Measurements from ENCODE around the gene MAB21L2. TPM values are rescaled to one million over a fixed set of nuclear protein-coding genes. Genes with fewer than 3 reads are reported as not detected.

MAB21L2 gene
- total RNA-seq, 1 donor from 2014 or later: 1.9 TPM

- Histone ChIP-seq H3K79me2 (ENCODE audit: insufficient read depth, low read length) (no peaks in the 10 kb centered on the region), H2AFZ (ENCODE audit: low read depth, low read length) (no peak overlapping the region), H3K9me3 (ENCODE audit: insufficient read depth, low read depth, low read length) (no peaks in the 10 kb centered on the region), H3K27me3 (ENCODE audit: insufficient read depth, low read length) (no peaks in the 10 kb centered on the region), H3K27ac (ENCODE audit: low read depth, low read length) (no peak overlapping the region), H3K4me2 (ENCODE audit: low read length) (no peak overlapping the region), H3K9ac (ENCODE audit: low read length) (no peak overlapping the region), H3K36me3 (ENCODE audit: insufficient read depth, low read length) (no peaks in the 10 kb centered on the region), H3K4me1 (ENCODE audit: insufficient read depth, low read length) (no peaks in the 10 kb centered on the region), H4K20me1 (ENCODE audit: insufficient read depth, low read length) (no peaks in the 10 kb centered on the region), H3K4me3 (ENCODE audit: insufficient read depth, low read depth, low read length) (no peak overlapping the region)
- peaks cover 2% of the 10 kb centered on the region for H3K9me3 Mint-ChIP-seq (ENCODE audit: unreplicated experiment)
- no peaks in the 10 kb centered on the region for H3K4me1 Mint-ChIP-seq (ENCODE audit: low read depth, unreplicated experiment)
- no peak for FAIRE-seq
- TF ChIP-seq CTCF (IDR thresholded peaks at IDR 0.05; ENCODE audit: insufficient read depth, low read depth, low read length): no peak
- no peak for TF ChIP-seq EZH2 (IDR thresholded peaks at IDR 0.05; ENCODE audit: insufficient read depth, low read length)
- H3K27me3 Mint-ChIP-seq (ENCODE audit: low read depth, unreplicated experiment): no peaks in the 10 kb centered on the region
- H3K36me3 Mint-ChIP-seq (ENCODE audit: low read depth, unreplicated experiment): no peaks in the 10 kb centered on the region
- no peak overlapping the region for H3K27ac Mint-ChIP-seq (ENCODE audit: unreplicated experiment)
- H3K4me3 Mint-ChIP-seq (ENCODE audit: unreplicated experiment): no peak overlapping the region
- DNase-seq (ENCODE audit: low read depth): no peak
Observed at GRCh38 chr4:150624055-150624454, 42.1 kb downstream of the MAB21L2 start.

GRCh38 chr4:150625033-150625432 is 43.1 kb downstream of the MAB21L2 start:
- TF ChIP-seq CTCF (IDR thresholded peaks at IDR 0.05; ENCODE audit: insufficient read depth, low read depth, low read length): no peak
- TF ChIP-seq EZH2 (IDR thresholded peaks at IDR 0.05; ENCODE audit: insufficient read depth, low read length): no peak
- FAIRE-seq: no peak

GRCh38 chr4:150628073-150628472 is 46.1 kb downstream of the MAB21L2 start:
- no peaks in the 10 kb centered on the region for H3K4me1 ChIP-seq (ENCODE audit: insufficient read depth, low read length)
- H3K9ac ChIP-seq (ENCODE audit: low read length): no peak overlapping the region
- no peaks in the 10 kb centered on the region for H3K9me3 Mint-ChIP-seq (ENCODE audit: unreplicated experiment)
- no peak overlapping the region for H3K27ac ChIP-seq (ENCODE audit: low read depth, low read length)
- no peaks in the 10 kb centered on the region for H3K36me3 ChIP-seq (ENCODE audit: insufficient read depth, low read length)
- no peak overlapping the region for H3K4me2 ChIP-seq (ENCODE audit: low read length)
- no peak for DNase-seq (ENCODE audit: low read depth)
- no peak overlapping the region for H2AFZ ChIP-seq (ENCODE audit: low read depth, low read length)
- no peaks in the 10 kb centered on the region for H4K20me1 ChIP-seq (ENCODE audit: insufficient read depth, low read length)
- no peaks in the 10 kb centered on the region for H3K4me1 Mint-ChIP-seq (ENCODE audit: low read depth, unreplicated experiment)
- TF ChIP-seq EZH2 (IDR thresholded peaks at IDR 0.05; ENCODE audit: insufficient read depth, low read length) (no peak), CTCF (IDR thresholded peaks at IDR 0.05; ENCODE audit: insufficient read depth, low read depth, low read length) (no peak)
- no peak for FAIRE-seq
- no peaks in the 10 kb centered on the region for H3K27me3 ChIP-seq (ENCODE audit: insufficient read depth, low read length)
- no peak overlapping the region for H3K27ac Mint-ChIP-seq (ENCODE audit: unreplicated experiment)
- H3K9me3 ChIP-seq (ENCODE audit: insufficient read depth, low read depth, low read length): no peaks in the 10 kb centered on the region
- H3K79me2 ChIP-seq (ENCODE audit: insufficient read depth, low read length): no peaks in the 10 kb centered on the region
- no peaks in the 10 kb centered on the region for H3K27me3 Mint-ChIP-seq (ENCODE audit: low read depth, unreplicated experiment)
- H3K36me3 Mint-ChIP-seq (ENCODE audit: low read depth, unreplicated experiment): no peaks in the 10 kb centered on the region
- H3K4me3 ChIP-seq (ENCODE audit: insufficient read depth, low read depth, low read length): no peak overlapping the region
- no peak overlapping the region for H3K4me3 Mint-ChIP-seq (ENCODE audit: unreplicated experiment)

More at GRCh38 chr4:150625033-150625432, 43.1 kb downstream of the MAB21L2 start:
- Mint-ChIP-seq H3K4me3 (ENCODE audit: unreplicated experiment) (no peak overlapping the region), H3K36me3 (ENCODE audit: low read depth, unreplicated experiment) (no peaks in the 10 kb centered on the region), H3K27me3 (ENCODE audit: low read depth, unreplicated experiment) (no peaks in the 10 kb centered on the region), H3K9me3 (ENCODE audit: unreplicated experiment) (peaks cover 2% of the 10 kb centered on the region), H3K4me1 (ENCODE audit: low read depth, unreplicated experiment) (no peaks in the 10 kb centered on the region), H3K27ac (ENCODE audit: unreplicated experiment) (no peak overlapping the region)
- no peak overlapping the region for H3K9ac ChIP-seq (ENCODE audit: low read length)
- no peaks in the 10 kb centered on the region for H3K79me2 ChIP-seq (ENCODE audit: insufficient read depth, low read length)
- no peak overlapping the region for H2AFZ ChIP-seq (ENCODE audit: low read depth, low read length)
- no peak for DNase-seq (ENCODE audit: low read depth)
- H3K27me3 ChIP-seq (ENCODE audit: insufficient read depth, low read length): no peaks in the 10 kb centered on the region
- H3K9me3 ChIP-seq (ENCODE audit: insufficient read depth, low read depth, low read length): no peaks in the 10 kb centered on the region
- no peak overlapping the region for H3K4me2 ChIP-seq (ENCODE audit: low read length)
- no peak overlapping the region for H3K27ac ChIP-seq (ENCODE audit: low read depth, low read length)
- no peaks in the 10 kb centered on the region for H4K20me1 ChIP-seq (ENCODE audit: insufficient read depth, low read length)
- no peak overlapping the region for H3K4me3 ChIP-seq (ENCODE audit: insufficient read depth, low read depth, low read length)
- H3K4me1 ChIP-seq (ENCODE audit: insufficient read depth, low read length): no peaks in the 10 kb centered on the region
- H3K36me3 ChIP-seq (ENCODE audit: insufficient read depth, low read length): no peaks in the 10 kb centered on the region

All from astrocyte (in vitro differentiated cells and primary cell).